ENCODE measurements around the gene BCKDHA.
"Not testable (repeated sequence)": the region's sequence is repeated elsewhere in the genome, so short reads cannot be mapped to it uniquely, and the experiment has no call there.

Gene BCKDHA

DNA sequence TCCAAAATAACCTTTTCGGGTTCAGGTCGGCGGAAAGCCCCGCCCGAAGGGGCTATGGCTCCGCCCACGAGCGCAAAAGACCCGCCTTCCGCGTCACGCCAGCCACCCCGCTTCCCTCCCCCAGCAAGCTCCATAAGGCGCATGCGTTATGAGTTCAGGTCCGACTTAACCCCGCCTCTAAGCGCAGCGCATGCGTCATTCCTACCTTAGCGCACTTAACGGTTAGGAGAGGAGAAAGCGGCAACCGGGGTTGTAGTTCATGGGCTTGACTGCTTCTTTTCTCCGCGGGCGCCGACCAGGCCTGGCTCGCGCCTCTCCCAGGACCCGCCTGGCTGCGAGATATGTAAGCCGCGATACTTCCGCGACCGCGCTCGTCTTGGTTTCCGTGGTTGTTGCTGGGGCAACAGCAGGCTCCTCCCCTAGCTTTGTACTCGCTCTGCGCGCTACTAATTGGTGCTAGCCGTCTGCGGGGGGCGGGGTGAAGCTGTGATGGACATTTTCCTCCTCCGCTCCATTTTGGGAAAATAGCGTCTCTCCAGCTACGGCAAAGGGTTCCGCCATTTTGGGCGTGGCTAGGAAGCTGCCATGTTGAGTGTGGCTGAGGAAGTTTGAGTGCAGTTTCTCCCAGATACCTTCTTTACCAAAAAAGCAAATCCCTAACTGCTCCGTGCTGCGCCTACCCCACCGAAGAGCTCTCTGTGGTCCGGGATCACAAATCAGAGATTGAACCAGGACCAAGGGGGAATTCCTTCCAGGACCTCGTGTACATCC is 33.7 kb upstream of the BCKDHA start, which contains the start of gene B9D2:
Gene B9D2 (minus strand): TSS at position 397 of the 771 bp plus-strand sequence. CDS start 630 bp downstream, outside the sequence.
- DNase-seq (ENCODE audit: extremely low read depth, insufficient read length): peak; percentile 96
- no peaks in the 10 kb centered on the region for H3K27me3 ChIP-seq (replicated peaks; ENCODE audit: control insufficient read depth, insufficient read depth, low read length)
- TF ChIP-seq, protein P1, sequence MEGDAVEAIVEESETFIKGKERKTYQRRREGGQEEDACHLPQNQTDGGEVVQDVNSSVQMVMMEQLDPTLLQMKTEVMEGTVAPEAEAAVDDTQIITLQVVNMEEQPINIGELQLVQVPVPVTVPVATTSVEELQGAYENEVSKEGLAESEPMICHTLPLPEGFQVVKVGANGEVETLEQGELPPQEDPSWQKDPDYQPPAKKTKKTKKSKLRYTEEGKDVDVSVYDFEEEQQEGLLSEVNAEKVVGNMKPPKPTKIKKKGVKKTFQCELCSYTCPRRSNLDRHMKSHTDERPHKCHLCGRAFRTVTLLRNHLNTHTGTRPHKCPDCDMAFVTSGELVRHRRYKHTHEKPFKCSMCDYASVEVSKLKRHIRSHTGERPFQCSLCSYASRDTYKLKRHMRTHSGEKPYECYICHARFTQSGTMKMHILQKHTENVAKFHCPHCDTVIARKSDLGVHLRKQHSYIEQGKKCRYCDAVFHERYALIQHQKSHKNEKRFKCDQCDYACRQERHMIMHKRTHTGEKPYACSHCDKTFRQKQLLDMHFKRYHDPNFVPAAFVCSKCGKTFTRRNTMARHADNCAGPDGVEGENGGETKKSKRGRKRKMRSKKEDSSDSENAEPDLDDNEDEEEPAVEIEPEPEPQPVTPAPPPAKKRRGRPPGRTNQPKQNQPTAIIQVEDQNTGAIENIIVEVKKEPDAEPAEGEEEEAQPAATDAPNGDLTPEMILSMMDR (IDR thresholded peaks at IDR 0.05; ENCODE audit: insufficient read depth, low read length, poor library complexity, severe bottlenecking): no peak
- H3K4me3 ChIP-seq (replicated peaks; ENCODE audit: low read depth, low read length): peak within 1 kb of the TSS; percentile 84
- no peaks in the 10 kb centered on the region for H3K36me3 ChIP-seq (ENCODE audit: control insufficient read depth, insufficient read depth, low read length)

DNA sequence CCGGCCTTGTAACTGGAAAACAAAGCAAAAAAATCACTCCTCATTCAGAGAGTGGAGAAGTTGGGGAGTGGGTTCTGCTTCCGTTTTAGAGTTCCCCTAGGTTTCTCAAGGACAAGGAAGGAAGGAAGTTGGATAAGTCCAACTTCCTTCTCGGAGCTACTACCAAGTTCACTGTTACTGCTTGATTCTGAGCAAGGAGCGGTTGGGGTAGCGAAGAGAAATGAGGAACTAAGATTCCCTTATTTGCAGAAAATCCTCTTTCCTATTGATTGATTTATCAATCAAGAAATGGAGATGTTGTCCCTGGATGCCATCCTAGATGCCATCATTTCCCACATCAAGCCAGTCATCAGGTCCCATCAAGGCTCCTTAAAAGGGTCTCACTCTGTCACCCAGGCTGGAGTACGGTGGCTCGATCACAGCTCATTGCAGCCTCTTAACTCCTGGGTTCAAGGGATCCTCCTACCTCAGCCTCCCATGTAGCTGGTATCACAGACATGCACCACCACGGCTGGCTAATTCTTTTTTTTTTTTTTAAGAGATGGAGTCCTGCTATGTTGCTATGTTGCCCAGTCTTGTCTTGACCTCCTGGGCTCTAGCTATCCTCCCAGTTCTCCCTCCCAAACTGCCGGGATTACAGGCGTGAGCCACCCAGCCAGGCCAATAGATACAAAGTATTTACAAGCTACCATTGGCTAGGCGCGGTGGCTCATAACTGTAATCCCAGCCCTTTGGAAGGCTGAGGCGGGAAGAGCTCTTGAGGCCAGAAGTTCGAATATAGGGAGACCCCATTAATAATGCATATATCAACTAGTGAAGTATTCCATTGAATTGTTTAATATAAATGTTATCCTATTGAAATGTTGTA is 32.9 kb upstream of the BCKDHA start:
- Histone ChIP-seq H3K36me3 (ENCODE audit: control insufficient read depth, insufficient read depth, low read length) (no peaks in the 10 kb centered on the region), H3K27me3 (replicated peaks; ENCODE audit: control insufficient read depth, insufficient read depth, low read length) (no peaks in the 10 kb centered on the region), H3K4me3 (replicated peaks; ENCODE audit: low read depth, low read length) (peak overlapping the region; percentile 84)
- DNase-seq (ENCODE audit: extremely low read depth, insufficient read length): no peak
- TF ChIP-seq, protein P1 (IDR thresholded peaks at IDR 0.05; ENCODE audit: insufficient read depth, low read length, poor library complexity, severe bottlenecking): no peak

DNA sequence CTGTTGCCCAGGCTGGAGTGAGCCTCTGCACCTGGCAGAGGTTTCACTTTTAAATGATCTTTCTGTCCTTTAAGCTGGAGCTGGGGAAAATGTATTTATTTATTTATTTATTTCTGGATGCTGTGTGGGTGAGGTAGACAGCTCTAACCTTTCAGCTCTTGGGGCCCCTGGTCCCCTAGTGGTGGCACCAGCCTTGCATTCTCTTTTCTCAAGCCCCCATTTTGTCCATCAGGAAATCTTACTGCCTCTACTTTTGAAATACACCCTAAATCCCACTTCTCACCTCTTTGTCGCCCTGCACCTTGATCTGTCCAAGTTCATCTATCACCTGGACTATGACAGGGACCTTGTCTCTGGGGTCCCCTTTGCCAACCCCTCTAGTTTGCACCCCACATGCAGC is 31.5 kb upstream of the BCKDHA start:
- TF ChIP-seq, protein P1 (IDR thresholded peaks at IDR 0.05; ENCODE audit: insufficient read depth, low read length, poor library complexity, severe bottlenecking): peak; percentile 54
- Histone ChIP-seq H3K36me3 (ENCODE audit: control insufficient read depth, insufficient read depth, low read length) (no peaks in the 10 kb centered on the region), H3K27me3 (replicated peaks; ENCODE audit: control insufficient read depth, insufficient read depth, low read length) (no peaks in the 10 kb centered on the region), H3K4me3 (replicated peaks; ENCODE audit: low read depth, low read length) (no peak overlapping the region)
- DNase-seq (ENCODE audit: extremely low read depth, insufficient read length): no peak

DNA sequence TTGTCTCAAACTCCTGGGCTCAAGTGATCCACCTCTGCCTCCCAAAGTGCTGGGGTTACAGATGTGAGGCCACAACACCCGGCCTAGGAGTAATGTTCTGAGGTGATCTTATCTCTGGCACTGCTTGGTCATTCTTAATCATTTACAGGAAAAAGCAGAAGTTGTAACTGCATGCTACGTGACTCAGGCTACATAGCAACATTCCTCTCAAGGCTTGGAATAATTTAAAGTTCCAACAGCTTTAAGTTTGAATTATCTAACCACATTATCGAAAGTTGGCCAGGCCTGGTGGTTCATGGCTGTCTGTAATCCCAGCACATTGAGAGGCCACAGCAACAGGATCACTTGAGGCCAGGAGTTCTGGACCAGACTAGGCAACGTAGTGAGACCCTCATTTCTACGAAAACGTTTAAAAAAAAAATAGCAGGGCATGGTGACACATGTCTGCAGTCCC is 29.7 kb upstream of the BCKDHA start:
- no peak overlapping the region for H3K4me3 ChIP-seq (replicated peaks; ENCODE audit: low read depth, low read length)
- TF ChIP-seq, protein P1 (IDR thresholded peaks at IDR 0.05; ENCODE audit: insufficient read depth, low read length, poor library complexity, severe bottlenecking): no peak
- no peak for DNase-seq (ENCODE audit: extremely low read depth, insufficient read length)
- no peaks in the 10 kb centered on the region for H3K27me3 ChIP-seq (replicated peaks; ENCODE audit: control insufficient read depth, insufficient read depth, low read length)
- H3K36me3 ChIP-seq (ENCODE audit: control insufficient read depth, insufficient read depth, low read length): no peaks in the 10 kb centered on the region

DNA sequence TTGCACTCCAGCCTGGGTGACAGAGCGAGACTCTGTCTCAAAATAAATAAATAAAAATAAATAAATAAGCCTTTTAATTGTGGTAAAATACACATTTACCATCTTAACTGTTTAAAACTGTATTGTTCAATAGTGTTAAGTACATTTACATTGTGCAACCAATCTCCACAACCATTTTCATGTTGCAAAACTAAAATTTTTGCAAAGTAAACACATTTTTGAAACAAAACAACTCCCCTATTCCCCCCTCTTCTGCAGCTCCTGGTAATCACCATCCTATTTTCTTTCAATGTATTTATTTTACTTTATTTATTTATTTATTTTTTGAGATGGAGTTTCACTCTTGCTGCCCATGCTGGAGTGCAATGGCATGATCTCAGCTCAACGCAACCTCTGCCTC is 27.8 kb upstream of the BCKDHA start:
- no peak for DNase-seq (ENCODE audit: extremely low read depth, insufficient read length)
- no peaks in the 10 kb centered on the region for H3K27me3 ChIP-seq (replicated peaks; ENCODE audit: control insufficient read depth, insufficient read depth, low read length)
- H3K36me3 ChIP-seq (ENCODE audit: control insufficient read depth, insufficient read depth, low read length): no peaks in the 10 kb centered on the region
- TF ChIP-seq, protein P1 (IDR thresholded peaks at IDR 0.05; ENCODE audit: insufficient read depth, low read length, poor library complexity, severe bottlenecking): no peak
- no peak overlapping the region for H3K4me3 ChIP-seq (replicated peaks; ENCODE audit: low read depth, low read length)

DNA sequence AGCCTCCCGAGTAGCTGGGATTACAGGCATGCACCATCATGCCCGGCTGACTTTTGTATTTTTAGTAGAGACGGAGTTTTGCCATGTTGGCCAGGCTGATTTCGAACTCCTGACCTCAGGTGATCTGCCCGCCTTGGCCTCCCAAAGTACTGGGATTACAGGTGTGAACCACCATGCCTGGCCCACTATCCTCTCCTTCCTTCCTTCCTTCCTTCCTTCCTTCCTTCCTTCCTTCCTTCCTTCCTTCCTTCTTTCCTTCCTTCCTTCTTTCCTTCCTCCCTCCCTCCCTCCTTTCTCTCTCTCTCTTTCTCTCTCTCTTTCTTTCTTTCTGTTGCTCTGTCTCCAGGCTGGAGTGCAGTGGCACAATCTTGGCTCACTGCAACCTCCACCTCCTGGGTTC is 26.5 kb upstream of the BCKDHA start:
- H3K36me3 ChIP-seq (ENCODE audit: control insufficient read depth, insufficient read depth, low read length); H3K27me3 ChIP-seq (replicated peaks; ENCODE audit: control insufficient read depth, insufficient read depth, low read length); DNase-seq (ENCODE audit: extremely low read depth, insufficient read length); H3K4me3 ChIP-seq (replicated peaks; ENCODE audit: low read depth, low read length): not testable (repeated sequence)
